Right ventricle myocardium inferior (tissue), 1 donor: ENCODE results near the gene RICTOR. TPM values are rescaled to one million over a fixed set of nuclear protein-coding genes. Genes with fewer than 3 reads are reported as not detected.

Experiments used
- ATAC-seq: fragments of 200-7000 bp; cut with Tn5 transposase; one replicate; pipeline ENCODE4 v1.9.1; 2020; ENCODE audit warnings: mild to moderate bottlenecking, moderate library complexity
- DNase-seq: peaks from one replicate; pipeline ENCODE4 v3.0.0; 2021; ENCODE audit errors: missing footprints
- intact Hi-C: fragments of 100-400 bp; cut with DNase I; formaldehyde crosslinking; loops from one replicate; pipeline ENCODE4 v1.11.0; 2022
- total RNA-seq: library from RNA; stranded (reverse); fragmentation: NEBNext Ultra II Directional; extraction: Animal tissue kit (Norgen Biotek cat#: 25700); gene quantifications from one replicate; pipeline ENCODE4 v1.2.1, GENCODE V29; 2021
- donor health status: DM: no; HTN: yes; CAD: no; lungs with severe emphysema.

RICTOR gene
- total RNA-seq, 1 donor from 2014 or later: 26.0 TPM

DNA sequence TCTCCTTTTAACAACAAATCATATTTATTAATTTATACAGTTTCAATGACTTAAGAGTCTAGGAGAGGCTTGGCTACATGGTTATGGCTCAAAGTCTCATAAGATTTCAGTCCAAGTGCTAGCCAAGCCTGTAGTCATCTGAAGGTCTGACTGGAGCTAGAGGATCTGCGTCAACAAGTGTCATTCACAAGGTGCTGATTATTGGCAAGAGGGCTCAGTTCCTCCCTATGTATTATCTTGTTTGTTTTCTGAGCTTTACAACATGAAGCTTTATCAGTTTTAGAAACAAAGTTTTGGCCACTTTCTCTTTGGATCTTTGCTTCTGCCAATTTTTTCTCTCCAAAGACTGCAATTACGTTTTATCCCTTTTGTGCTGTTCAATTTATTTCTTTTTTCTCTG is 94.7 kb downstream of the RICTOR start:
- intact Hi-C loops: no loop called here
- ATAC-seq (peak; percentile 39), DNase-seq (no peak)

DNA sequence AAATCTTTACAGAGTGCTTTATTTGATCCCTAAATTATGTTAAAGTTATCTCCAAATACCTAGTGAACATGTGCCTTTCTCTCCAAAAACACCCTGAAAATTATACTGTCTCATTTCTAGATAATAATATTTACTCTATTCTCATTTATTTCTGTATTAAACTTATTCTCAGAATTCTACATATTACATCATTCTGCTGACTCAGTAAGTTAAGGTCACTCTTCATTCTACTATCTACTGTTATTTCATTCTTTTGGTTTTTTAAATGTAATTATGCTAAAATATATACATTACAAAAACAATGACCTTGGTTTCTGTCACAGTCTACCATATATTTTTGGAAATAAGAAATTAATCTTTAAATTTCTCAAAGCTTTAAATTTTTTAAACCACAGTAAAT is 96.2 kb downstream of the RICTOR start:
- ATAC-seq (no peak), DNase-seq (no peak)
- intact Hi-C loops: no loop called here

DNA sequence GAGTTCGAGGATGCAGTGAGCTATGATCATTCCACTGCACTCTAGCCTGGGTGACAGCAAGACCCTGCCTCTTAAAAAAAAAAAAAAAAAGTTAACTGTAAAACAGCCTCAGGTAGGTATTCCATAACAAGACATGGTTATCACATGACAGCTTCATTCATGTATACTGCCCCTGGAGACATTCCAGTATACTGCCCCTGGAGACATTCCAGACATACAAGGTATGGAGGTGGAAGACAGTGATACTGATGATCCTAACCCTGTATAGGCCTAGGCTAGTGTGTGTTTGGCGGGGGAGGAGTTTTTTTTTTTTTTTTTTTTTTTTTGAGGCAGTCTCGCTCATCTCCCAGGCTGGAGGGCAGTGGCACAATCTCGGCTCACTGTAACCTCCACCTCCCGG is 105.5 kb downstream of the RICTOR start:
- intact Hi-C loops: no loop called here
- DNase-seq: no peak
- ATAC-seq: no peak

DNA sequence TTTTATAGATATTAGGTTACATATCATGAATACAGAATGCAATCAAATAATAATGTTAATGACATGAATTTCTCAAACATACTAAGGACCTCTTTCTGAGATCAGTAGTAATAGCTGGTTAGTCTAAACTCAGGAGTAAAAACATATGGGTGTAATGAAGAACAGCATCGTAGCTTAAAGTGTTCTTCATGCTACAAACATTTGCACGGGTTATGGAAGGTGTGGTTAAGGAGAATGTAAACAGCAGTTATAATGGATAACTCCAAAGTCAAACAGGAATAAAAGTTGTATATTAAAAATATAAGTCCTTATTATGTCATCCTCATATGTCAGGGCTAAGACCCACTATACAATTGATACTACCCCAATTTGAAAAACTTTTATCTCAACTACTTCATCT is 112.5 kb downstream of the RICTOR start:
- ATAC-seq (no peak), DNase-seq (no peak)
- intact Hi-C loops: no loop called here

- no peak for ATAC-seq
- intact Hi-C loops: loop anchor here (10.0 kb wide), 1 partner anchor 459 kb away; no protein-coding TSS in a partner anchor
- DNase-seq: no peak
Measured at GRCh38 chr5:38953426-38954012, 120.7 kb downstream of the RICTOR start.

DNA sequence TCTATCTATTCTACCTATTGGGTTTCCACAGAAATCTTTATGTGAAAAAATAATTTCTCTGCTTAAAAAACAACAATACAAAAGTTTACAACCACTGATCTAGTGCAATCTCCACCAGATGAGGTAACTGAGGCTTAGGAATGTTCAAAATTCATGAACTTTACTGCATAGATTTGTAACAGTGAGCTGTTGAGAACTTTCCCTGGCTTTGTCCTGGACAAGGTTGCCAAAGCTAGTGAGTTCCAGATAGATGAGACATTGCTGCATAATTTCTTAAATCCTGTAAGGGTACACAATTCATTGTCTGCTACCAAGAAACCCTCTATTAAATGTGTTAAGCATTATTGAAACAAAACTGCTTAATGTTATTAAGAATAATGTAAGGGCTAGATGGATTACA is 125.7 kb downstream of the RICTOR start:
- no peak for DNase-seq
- ATAC-seq: no peak
- intact Hi-C loops: no loop called here

DNA sequence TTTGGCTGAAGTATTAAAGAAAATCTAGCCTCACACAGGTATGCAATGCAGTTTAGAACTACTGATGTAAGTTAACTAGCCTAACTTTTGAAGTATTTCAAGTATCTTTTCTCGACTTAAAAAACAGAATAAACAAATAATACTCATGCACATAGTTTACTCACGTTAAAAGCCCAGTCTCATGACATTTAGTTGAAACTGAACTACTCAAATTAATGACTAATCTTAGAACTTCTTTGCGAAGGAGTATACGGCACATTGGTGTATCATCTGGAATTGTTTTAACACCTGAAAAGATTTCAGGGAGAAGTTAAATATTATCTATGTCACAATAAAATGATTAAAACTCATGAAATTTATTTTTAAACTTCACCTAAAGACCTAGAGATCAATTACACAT is 129.9 kb downstream of the RICTOR start:
- no peak for ATAC-seq
- intact Hi-C loops: no loop called here
- DNase-seq: no peak

GRCh38 chr5:38941912-38942311 is 132.3 kb downstream of the RICTOR start:
- no peak for DNase-seq
- no peak for ATAC-seq
- intact Hi-C loops: no loop called here

- no peak for DNase-seq
Measured at GRCh38 chr5:38940230-38940858, 133.9 kb downstream of the RICTOR start.

GRCh38 chr5:38938973-38939372 is 135.2 kb downstream of the RICTOR start:
- no peak for ATAC-seq
- intact Hi-C loops: no loop called here
- DNase-seq: no peak

More at GRCh38 chr5:38940230-38940858, 133.9 kb downstream of the RICTOR start:
- no peak for ATAC-seq
- intact Hi-C loops: no loop called here

DNA sequence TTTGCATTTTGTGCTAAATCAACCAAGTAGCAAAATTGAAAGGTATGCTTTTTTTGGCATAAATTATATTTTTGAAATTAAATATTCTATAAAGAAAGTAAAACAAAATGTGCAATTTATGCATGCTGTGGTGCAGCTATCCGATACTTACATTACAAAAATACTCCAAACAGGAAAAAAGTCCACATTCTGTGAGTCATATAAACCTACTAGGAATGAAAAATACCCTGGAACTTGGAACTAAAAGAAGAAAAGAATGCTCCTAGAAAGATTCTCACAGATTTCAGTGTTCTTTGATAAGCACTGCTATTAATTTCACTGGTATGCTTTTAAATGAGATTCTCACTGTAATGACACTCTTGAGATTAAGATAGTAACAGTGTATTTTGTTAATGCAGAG is 135.8 kb downstream of the RICTOR start:
- intact Hi-C loops: no loop called here
- no peak for DNase-seq
- ATAC-seq: no peak

- intact Hi-C loops: no loop called here
- no peak for DNase-seq
- no peak for ATAC-seq
Measured at GRCh38 chr5:38936269-38936668, 137.9 kb downstream of the RICTOR start.

- ATAC-seq (no peak), DNase-seq (no peak)
- intact Hi-C loops: no loop called here
Measured at GRCh38 chr5:38935437-38935836, 138.8 kb downstream of the RICTOR start.

DNA sequence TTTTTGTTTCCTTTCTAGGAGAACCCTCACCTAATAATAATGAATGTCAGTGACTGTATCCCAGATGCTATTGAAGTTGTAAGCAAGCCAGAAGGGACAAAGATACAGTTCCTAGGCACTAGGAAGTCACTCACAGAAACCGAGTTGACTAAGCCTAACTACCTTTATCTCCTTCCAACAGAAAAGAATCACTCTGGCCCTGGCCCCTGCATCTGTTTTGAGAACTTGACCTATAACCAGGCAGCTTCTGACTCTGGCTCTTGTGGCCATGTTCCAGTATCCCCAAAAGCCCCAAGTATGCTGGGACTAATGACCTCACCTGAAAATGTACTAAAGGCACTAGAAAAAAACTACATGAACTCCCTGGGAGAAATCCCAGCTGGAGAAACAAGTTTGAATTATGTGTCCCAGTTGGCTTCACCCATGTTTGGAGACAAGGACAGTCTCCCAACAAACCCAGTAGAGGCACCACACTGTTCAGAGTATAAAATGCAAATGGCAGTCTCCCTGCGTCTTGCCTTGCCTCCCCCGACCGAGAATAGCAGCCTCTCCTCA is 141.3 kb downstream of the RICTOR start:
- intact Hi-C loops: no loop called here
- DNase-seq (no peak), ATAC-seq (no peak)

DNA sequence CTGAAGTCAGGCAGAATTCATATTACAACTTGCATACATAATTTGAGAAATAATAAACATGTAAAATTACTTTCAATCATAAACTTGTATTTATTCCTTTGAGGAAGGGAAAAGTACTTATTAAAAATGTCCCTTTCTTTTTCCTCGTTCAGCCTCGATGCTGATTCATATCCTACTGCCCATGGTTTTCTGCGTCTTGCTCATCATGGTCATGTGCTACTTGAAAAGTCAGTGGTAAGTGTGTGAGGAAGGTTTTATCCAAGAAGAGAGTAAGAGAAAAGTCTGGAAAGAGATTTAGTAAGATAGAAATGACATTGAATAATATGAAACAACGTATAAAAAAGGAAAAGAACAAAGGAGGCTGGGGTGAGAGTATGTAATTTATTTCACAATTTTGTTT is 142.5 kb downstream of the RICTOR start:
- intact Hi-C loops: no loop called here

DNA sequence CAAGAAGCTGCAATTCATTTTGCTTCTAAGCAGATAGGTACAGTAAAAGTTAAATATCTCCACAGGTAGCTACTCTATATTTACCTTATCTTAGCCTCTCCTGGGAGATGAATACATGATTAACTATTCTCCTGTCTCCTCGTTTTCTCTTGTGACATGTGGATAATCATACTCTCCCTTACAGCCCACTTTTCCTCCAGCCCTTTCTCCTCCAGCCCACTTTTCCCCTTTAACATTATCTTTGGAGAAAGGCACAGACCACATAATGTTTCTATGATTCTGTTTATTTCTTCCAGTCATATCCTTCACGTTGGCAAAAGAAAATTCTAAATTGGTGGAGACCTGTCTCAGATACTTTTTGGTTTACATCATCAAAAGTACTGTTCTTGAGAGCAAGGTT is 144.4 kb downstream of the RICTOR start:
- intact Hi-C loops: no loop called here
- no peak for DNase-seq
- ATAC-seq: no peak

More for the DNA sequence above, 142.5 kb downstream of the RICTOR start:
- no peak for ATAC-seq
- no peak for DNase-seq

GRCh38 chr5:38927470-38927869 is 146.7 kb downstream of the RICTOR start:
- ATAC-seq: no peak
- DNase-seq: no peak
- intact Hi-C loops: no loop called here

DNA sequence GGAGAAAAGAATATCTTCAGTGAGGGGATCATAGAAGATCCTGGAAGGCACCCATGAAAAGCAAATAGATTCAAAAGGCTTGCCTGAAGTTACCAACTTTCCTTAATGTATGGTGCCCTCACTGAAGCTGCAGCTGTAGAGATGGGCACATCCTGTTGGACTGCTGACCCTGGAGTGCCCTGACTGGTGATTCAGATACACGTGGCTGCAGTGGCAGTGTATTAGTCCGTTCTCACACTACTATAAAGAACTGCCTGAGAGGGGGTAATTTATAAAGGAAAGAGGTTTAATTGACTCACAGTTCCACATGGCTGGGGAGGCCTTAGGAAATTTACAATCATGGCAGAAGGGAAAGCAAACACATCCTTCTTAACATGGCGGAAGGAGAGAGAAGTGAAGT is 148.1 kb downstream of the RICTOR start:
- no peak for ATAC-seq
- intact Hi-C loops: no loop called here
- no peak for DNase-seq

DNA sequence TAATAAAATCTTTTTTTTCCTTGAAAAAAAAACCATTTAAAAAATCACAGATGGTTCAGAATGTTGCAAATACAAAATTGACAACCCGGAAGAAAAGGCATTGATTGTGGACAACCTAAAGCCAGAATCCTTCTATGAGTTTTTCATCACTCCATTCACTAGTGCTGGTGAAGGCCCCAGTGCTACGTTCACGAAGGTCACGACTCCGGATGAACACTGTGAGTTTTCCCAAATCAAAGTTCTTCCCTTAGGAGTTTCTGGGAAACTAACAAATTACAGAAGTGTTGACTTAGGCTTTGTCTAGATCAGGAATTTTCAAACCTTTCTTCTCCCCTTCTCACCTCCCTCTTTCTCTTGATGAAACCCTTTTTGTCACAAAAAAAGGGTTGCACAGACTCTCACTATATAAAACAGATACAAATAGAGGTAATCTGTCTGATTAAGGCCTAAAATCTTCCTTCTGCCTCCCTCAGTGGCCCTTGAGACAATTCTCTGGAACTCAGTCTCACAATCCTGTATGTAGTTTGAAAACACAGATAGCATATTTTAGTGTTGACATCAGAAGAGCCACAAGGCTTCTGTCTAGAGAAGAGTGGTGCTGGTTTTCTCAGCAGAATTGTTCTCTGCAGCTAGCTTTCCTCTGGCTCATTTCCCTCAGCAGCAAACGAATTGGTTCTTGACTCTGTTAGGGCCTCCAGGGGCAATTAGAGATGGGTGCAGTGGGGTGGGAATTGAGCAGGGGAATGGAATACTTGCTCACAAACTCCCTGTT is 148.9 kb downstream of the RICTOR start:
- intact Hi-C loops: no loop called here
- ATAC-seq (peak; percentile 61), DNase-seq (no peak)
